ENCODE data around the gene TBC1D22A.

DNA sequence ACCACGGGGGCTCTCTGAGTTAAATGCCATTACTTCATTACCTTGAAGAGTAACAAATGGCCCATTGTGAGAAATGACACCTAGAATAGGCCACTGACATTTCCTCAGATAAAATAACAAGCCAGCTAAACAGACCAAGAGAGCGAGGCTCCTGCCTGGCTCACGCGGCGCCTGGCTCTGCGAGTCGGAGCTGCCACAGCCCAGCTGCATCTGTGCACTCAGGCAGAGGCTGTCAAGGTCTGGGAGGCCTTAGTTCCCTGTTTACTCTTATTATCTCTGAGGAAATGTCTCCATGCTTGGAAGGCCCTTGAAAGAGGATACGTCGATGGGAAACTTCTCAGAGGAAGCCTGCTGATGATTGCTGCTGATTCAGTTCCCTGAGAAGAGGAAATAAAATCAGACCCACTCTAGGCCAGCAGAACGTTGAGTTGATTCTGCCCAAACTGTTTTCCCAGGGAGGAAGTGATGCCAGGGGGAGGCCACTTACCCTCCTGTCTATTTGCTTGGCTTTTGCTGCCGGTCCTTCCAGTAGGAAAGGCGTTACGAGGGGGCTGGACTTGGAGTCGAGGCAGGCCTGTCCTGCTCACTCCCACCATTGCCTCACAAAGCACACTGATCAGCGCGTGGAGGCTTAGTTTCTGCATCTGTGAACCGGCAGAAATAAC is 208.8 kb downstream of the TBC1D22A start:
- TF ChIP-seq, protein P1, sequence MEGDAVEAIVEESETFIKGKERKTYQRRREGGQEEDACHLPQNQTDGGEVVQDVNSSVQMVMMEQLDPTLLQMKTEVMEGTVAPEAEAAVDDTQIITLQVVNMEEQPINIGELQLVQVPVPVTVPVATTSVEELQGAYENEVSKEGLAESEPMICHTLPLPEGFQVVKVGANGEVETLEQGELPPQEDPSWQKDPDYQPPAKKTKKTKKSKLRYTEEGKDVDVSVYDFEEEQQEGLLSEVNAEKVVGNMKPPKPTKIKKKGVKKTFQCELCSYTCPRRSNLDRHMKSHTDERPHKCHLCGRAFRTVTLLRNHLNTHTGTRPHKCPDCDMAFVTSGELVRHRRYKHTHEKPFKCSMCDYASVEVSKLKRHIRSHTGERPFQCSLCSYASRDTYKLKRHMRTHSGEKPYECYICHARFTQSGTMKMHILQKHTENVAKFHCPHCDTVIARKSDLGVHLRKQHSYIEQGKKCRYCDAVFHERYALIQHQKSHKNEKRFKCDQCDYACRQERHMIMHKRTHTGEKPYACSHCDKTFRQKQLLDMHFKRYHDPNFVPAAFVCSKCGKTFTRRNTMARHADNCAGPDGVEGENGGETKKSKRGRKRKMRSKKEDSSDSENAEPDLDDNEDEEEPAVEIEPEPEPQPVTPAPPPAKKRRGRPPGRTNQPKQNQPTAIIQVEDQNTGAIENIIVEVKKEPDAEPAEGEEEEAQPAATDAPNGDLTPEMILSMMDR (IDR thresholded peaks at IDR 0.05), result no peak
- no peak for TF ChIP-seq POLR2A (IDR thresholded peaks at IDR 0.05)
